Osteocyte (in vitro differentiated cells): ENCODE data around the gene FBRSL1. TPM values are rescaled to one million over a fixed set of nuclear protein-coding genes. Genes with fewer than 3 reads are reported as not detected.

Experiments used
- DNase-seq: peaks from one replicate; pipeline ENCODE4 v3.0.0; 2021; ENCODE audit warnings: mixed read lengths; ENCODE audit not compliant: unreplicated experiment; ENCODE audit errors: extremely low spot score
- H3K27ac Mint-ChIP-seq: one replicate; pipeline ENCODE4 v1.8.0; 2021; ENCODE audit warnings: mild to moderate bottlenecking, mixed read lengths; ENCODE audit not compliant: unreplicated experiment
- H3K27me3 Mint-ChIP-seq: one replicate; pipeline ENCODE4 v1.8.0; 2021; ENCODE audit warnings: mixed read lengths; ENCODE audit not compliant: unreplicated experiment
- H3K36me3 Mint-ChIP-seq: one replicate; pipeline ENCODE4 v1.8.0; 2021; ENCODE audit warnings: mixed read lengths; ENCODE audit not compliant: unreplicated experiment
- H3K4me1 Mint-ChIP-seq: one replicate; pipeline ENCODE4 v1.8.0; 2021; ENCODE audit warnings: mixed read lengths; ENCODE audit not compliant: unreplicated experiment
- H3K4me3 Mint-ChIP-seq: one replicate; pipeline ENCODE4 v1.8.0; 2021; ENCODE audit warnings: mild to moderate bottlenecking, moderate library complexity, mixed read lengths; ENCODE audit not compliant: unreplicated experiment
- H3K9me3 Mint-ChIP-seq: one replicate; pipeline ENCODE4 v1.8.0; 2021; ENCODE audit warnings: mixed read lengths; ENCODE audit not compliant: unreplicated experiment
- CTCF ChIP-seq: fragments of 200-600 bp; sonication (generic); IDR thresholded peaks from 2 replicates; pipeline ENCODE4 v1.5.0; 2021; ENCODE audit warnings: antibody characterized with exemption, mild to moderate bottlenecking, moderate library complexity
- total RNA-seq: library from RNA; stranded (reverse); gene quantifications from 2 replicates; pipeline ENCODE4 v1.2.1, GENCODE V29; 2021

The FBRSL1 gene
- total RNA-seq, 1 donor from 2014 or later: 46.2 TPM

GRCh38 chr12:132454193-132454932, 35.6 kb upstream of the FBRSL1 start:
- Mint-ChIP-seq H3K27ac (no peak overlapping the region), H3K9me3 (no peaks in the 10 kb centered on the region), H3K36me3 (no peaks in the 10 kb centered on the region), H3K4me1 (peaks cover 4% of the 10 kb centered on the region), H3K4me3 (no peak overlapping the region), H3K27me3 (peaks cover 23% of the 10 kb centered on the region)
- DNase-seq: no peak
- TF ChIP-seq CTCF: no peak

- Mint-ChIP-seq H3K27me3 (peaks cover 17% of the 10 kb centered on the region), H3K27ac (no peak overlapping the region), H3K4me3 (no peak overlapping the region), H3K4me1 (peaks cover 4% of the 10 kb centered on the region), H3K9me3 (no peaks in the 10 kb centered on the region), H3K36me3 (no peaks in the 10 kb centered on the region)
- TF ChIP-seq CTCF: no peak
- no peak for DNase-seq
Measured at GRCh38 chr12:132454933-132455418, 35.0 kb upstream of the FBRSL1 start.

GRCh38 chr12:132455565-132455964, 34.4 kb upstream of the FBRSL1 start:
- H3K4me3 Mint-ChIP-seq: no peak overlapping the region
- H3K27me3 Mint-ChIP-seq: peaks cover 14% of the 10 kb centered on the region
- H3K4me1 Mint-ChIP-seq: peaks cover 4% of the 10 kb centered on the region
- no peaks in the 10 kb centered on the region for H3K9me3 Mint-ChIP-seq
- no peak for TF ChIP-seq CTCF
- H3K27ac Mint-ChIP-seq: no peak overlapping the region
- H3K36me3 Mint-ChIP-seq: no peaks in the 10 kb centered on the region
- DNase-seq: no peak

- peaks cover 4% of the 10 kb centered on the region for H3K4me1 Mint-ChIP-seq
- peaks cover 14% of the 10 kb centered on the region for H3K27me3 Mint-ChIP-seq
- H3K27ac Mint-ChIP-seq: no peak overlapping the region
- no peak for DNase-seq
- H3K9me3 Mint-ChIP-seq: no peaks in the 10 kb centered on the region
- H3K36me3 Mint-ChIP-seq: no peaks in the 10 kb centered on the region
- no peak for TF ChIP-seq CTCF
- H3K4me3 Mint-ChIP-seq: no peak overlapping the region
Measured at GRCh38 chr12:132456186-132456943, 33.6 kb upstream of the FBRSL1 start.

GRCh38 chr12:132456944-132457495, 32.9 kb upstream of the FBRSL1 start:
- Mint-ChIP-seq H3K36me3 (no peaks in the 10 kb centered on the region), H3K4me3 (no peak overlapping the region), H3K4me1 (peaks cover 4% of the 10 kb centered on the region), H3K9me3 (no peaks in the 10 kb centered on the region), H3K27me3 (peaks cover 12% of the 10 kb centered on the region), H3K27ac (no peak overlapping the region)
- DNase-seq: no peak
- TF ChIP-seq CTCF: no peak
